ENCODE data around the gene RTL3. TPM values are rescaled to one million over a fixed set of nuclear protein-coding genes. Genes with fewer than 3 reads are reported as not detected.

Gene RTL3
- total RNA-seq, 2 experiments from 2014 or later = not detected

Other genes starting within 250 kb of the RTL3 start
- gene LPAR4, start 88.4 kb upstream of the RTL3 start, total RNA-seq = under 1 TPM in 1 of 2 experiments, not detected in 1; 0.08 TPM

Data from activated CD4-positive, alpha-beta memory T cell treated with anti-CD3 and anti-CD28 coated beads, Interleukin-2, amount 10 ng/mL, durations not matched to agents 7 days and 5 days (primary cell).